OCI-LY3 (cell line): ENCODE results near the gene LPXN.
A peak's percentile ranks its signal among the peaks of the same experiment; 100 is the strongest.

Source experiments
- H2AFZ ChIP-seq: fragments of 200-600, 300-600 bp; shearing (Covaris generic); 2 replicates; pipeline ENCODE4 v1.6.0; 2014; ENCODE audit warnings: antibody characterized with exemption, low read depth, low read length
- H3K27ac ChIP-seq: fragments of 200-600, 300-600 bp; sonication (generic); 2 replicates; pipeline ENCODE4 v1.5.1; 2014; ENCODE audit warnings: mild to moderate bottlenecking, low read length, moderate library complexity, mixed read lengths
- H3K27me3 ChIP-seq: fragments of 200-600, 300-600 bp; sonication (generic); 2 replicates; pipeline ENCODE4 v1.6.1; 2014; ENCODE audit warnings: low read depth, low read length, mixed read lengths
- H3K36me3 ChIP-seq: fragments of 200-600, 300-600 bp; sonication (generic); replicated peaks from 2 replicates; pipeline ENCODE3; 2014; ENCODE audit warnings: low read depth, low read length, mixed read lengths
- H3K4me1 ChIP-seq: fragments of 300-600, 200-600 bp; sonication (generic); 2 replicates; pipeline ENCODE4 v1.6.1; 2014; ENCODE audit warnings: low read length, mixed read lengths
- H3K4me2 ChIP-seq: fragments of 200-600, 300-600 bp; sonication (generic); 2 replicates; pipeline ENCODE4 v1.6.1; 2014; ENCODE audit warnings: low read length, mixed read lengths
- H3K4me3 ChIP-seq: fragments of 300-600, 200-600 bp; sonication (generic); 2 replicates; pipeline ENCODE4 v1.5.1; 2014; ENCODE audit warnings: antibody characterized with exemption, mild to moderate bottlenecking, low read length, moderate library complexity
- H3K79me2 ChIP-seq: fragments of 300-600, 200-600 bp; shearing (Covaris generic); 2 replicates; pipeline ENCODE4 v1.6.1; 2014; ENCODE audit warnings: mild to moderate bottlenecking, low read length, mixed read lengths
- H3K9ac ChIP-seq: fragments of 300-600, 200-600 bp; shearing (Covaris generic); 2 replicates; pipeline ENCODE4 v1.6.0; 2014; ENCODE audit warnings: mild to moderate bottlenecking, low read length, moderate library complexity
- H3K9me3 ChIP-seq: fragments of 200-600, 300-600 bp; shearing (Covaris generic); 2 replicates; pipeline ENCODE4 v1.6.1; 2014; ENCODE audit warnings: low read length, mixed read lengths; ENCODE audit not compliant: insufficient read depth
- H4K20me1 ChIP-seq: fragments of 200-600, 300-600 bp; sonication (generic); 2 replicates; pipeline ENCODE4 v1.6.1; 2016; ENCODE audit warnings: low read length, mixed read lengths; ENCODE audit not compliant: insufficient read depth
- EZH2phosphoT487 ChIP-seq: fragments of 200-600 bp; shearing (Covaris generic); IDR thresholded peaks from 2 replicates; pipeline ENCODE4 v1.6.1; 2018; ENCODE audit warnings: antibody characterized with exemption, mixed run types, low read depth
- TF ChIP-seq, protein P1 (sequence below): fragments of 200-600, 300-600 bp; sonication (generic); IDR thresholded peaks from 2 replicates; pipeline ENCODE4 v1.5.1; 2014; ENCODE audit warnings: antibody characterized with exemption, low read length, low read depth

The LPXN gene

DNA sequence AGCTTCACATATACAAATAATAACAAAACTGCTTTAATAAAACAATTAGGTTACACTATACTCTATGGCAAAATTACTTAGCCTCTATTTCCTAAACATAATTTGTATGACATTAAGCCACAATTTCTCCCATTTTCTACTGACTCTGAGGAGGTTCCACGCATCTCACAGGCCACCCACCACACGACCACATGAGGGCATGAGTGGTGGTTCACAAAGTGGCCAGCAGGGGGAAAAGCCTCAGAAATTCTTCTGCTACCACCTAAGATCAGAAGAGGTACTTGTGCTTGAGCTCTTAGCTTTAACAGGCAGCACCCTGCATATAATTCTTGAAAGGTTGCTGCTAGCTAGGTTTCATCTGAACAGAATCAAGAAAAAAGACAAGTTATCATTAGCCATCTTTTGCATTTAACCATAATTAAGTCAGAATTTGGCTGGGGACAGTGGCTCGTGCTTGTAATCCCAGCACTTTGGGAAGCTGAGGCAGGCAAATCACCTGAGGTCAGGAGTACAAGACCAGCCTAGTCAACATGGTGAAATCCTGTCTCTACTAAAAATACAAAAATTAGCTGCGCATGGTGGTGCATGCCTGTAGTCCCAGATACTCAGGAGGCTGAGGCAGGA, 7.7 kb downstream of the LPXN start:
- Histone ChIP-seq H2AFZ (no peak overlapping the region), H3K27ac (no peak overlapping the region), H3K4me3 (no peak overlapping the region), H3K79me2 (peaks cover 7% of the 10 kb centered on the region; the same call in 1 of the 2 replicates), H4K20me1 (peaks cover 3% of the 10 kb centered on the region; the same call in 1 of the 2 replicates), H3K4me2 (no peak overlapping the region), H3K9me3 (no peaks in the 10 kb centered on the region), H3K36me3 (peaks cover 15% of the 10 kb centered on the region), H3K27me3 (no peaks in the 10 kb centered on the region), H3K4me1 (peaks cover 21% of the 10 kb centered on the region), H3K9ac (no peak overlapping the region)
- TF ChIP-seq, protein P1, sequence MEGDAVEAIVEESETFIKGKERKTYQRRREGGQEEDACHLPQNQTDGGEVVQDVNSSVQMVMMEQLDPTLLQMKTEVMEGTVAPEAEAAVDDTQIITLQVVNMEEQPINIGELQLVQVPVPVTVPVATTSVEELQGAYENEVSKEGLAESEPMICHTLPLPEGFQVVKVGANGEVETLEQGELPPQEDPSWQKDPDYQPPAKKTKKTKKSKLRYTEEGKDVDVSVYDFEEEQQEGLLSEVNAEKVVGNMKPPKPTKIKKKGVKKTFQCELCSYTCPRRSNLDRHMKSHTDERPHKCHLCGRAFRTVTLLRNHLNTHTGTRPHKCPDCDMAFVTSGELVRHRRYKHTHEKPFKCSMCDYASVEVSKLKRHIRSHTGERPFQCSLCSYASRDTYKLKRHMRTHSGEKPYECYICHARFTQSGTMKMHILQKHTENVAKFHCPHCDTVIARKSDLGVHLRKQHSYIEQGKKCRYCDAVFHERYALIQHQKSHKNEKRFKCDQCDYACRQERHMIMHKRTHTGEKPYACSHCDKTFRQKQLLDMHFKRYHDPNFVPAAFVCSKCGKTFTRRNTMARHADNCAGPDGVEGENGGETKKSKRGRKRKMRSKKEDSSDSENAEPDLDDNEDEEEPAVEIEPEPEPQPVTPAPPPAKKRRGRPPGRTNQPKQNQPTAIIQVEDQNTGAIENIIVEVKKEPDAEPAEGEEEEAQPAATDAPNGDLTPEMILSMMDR, result peak; percentile 87
- no peak for TF ChIP-seq EZH2phosphoT487

DNA sequence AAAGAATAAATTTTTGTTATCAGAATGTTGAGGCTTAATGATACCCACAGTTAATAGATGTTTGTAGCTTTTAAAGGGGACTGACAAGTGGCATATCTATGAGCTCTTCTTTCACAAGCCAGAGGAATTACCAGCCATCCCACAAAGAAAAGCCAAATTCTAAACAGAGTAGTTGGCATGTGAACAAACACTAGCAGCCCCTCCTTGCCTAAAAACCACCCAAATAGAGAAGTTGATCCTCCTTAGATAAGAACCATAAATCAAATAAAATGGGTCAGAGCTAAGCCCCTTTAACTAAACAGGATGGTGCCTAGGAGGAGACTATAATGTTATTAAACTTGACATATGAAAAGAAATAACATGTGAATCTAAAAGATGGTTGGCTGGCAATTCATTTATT, 11.4 kb downstream of the LPXN start:
- Histone ChIP-seq H3K9ac (no peak overlapping the region), H2AFZ (no peak overlapping the region), H3K27ac (no peak overlapping the region), H3K4me3 (no peak overlapping the region), H3K36me3 (peaks cover 16% of the 10 kb centered on the region), H3K27me3 (no peaks in the 10 kb centered on the region), H3K4me2 (no peak overlapping the region), H3K79me2 (no peaks in the 10 kb centered on the region), H3K9me3 (no peaks in the 10 kb centered on the region), H3K4me1 (peaks cover 29% of the 10 kb centered on the region), H4K20me1 (peaks cover 6% of the 10 kb centered on the region; the same call in 1 of the 2 replicates)
- no peak for TF ChIP-seq EZH2phosphoT487
- TF ChIP-seq, protein P1, result no peak

DNA sequence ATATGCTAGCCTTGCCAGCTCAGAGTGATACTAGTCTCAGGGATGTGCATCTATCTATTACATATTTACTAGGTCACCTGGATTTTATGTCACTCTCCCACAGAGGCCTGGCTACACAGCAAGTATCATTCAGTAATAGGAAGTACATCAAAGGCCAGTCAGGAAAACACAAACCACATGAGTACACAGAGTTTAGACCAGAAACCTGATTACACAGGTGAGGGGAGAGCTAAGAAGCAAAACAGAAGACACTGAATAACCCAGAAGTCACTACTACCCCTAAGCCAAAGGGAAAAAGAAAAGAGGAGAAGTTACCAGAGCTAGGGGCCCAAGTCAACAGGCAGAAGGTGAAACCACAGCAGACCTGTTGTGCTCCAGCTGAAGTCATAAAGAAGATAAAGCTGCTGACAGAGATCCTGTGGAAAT, 13.3 kb downstream of the LPXN start:
- Histone ChIP-seq H3K79me2 (no peaks in the 10 kb centered on the region), H3K27me3 (no peaks in the 10 kb centered on the region), H3K9ac (no peak overlapping the region), H3K4me3 (no peak overlapping the region), H2AFZ (no peak overlapping the region), H3K36me3 (peaks cover 16% of the 10 kb centered on the region), H3K4me2 (peak overlapping the region; percentile 21), H3K9me3 (no peaks in the 10 kb centered on the region), H4K20me1 (peaks cover 6% of the 10 kb centered on the region; the same call in 1 of the 2 replicates), H3K27ac (0 out of 2 replicates have a peak overlapping the region, but pooled peaks have one; percentile 7), H3K4me1 (peaks cover 29% of the 10 kb centered on the region)
- TF ChIP-seq, protein P1, result no peak
- no peak for TF ChIP-seq EZH2phosphoT487

DNA sequence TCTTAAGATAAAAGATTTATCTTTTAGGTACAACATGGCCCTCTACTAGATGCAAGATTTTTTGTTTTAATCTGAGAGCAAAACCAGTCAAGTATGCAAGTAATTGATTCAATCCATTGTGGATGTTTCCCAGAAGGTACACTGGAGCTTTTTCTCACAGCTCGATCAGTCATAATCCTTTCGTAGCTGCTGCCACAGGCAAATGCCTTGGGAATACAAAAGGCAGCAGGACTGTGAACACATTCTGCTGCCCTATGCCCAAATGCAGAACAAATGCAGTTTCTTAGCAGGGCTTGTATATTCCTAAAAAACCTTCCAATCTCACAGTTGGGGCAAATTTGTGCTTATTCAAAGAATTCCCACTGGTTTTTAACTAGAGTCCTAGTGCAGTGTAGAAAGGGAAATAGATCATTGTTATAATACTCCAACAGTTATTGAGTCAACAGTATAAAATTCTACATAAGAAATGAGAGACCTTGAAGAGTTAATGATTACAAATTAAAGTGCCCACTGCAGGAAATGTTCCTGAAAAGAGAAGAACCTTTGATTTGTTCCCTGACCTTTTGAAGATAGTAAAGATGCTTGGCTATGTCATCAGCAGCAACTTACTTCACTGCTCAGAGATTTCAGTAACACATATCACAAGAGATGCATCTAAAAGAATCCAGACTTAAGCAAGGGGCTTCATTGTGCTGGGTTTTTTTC, 14.1 kb downstream of the LPXN start:
- Histone ChIP-seq H3K9ac (no peak overlapping the region), H3K4me2 (no peak overlapping the region), H3K27me3 (no peaks in the 10 kb centered on the region), H4K20me1 (peaks cover 6% of the 10 kb centered on the region; the same call in 1 of the 2 replicates), H3K4me1 (peaks cover 29% of the 10 kb centered on the region), H3K9me3 (no peaks in the 10 kb centered on the region), H2AFZ (no peak overlapping the region), H3K27ac (no peak overlapping the region), H3K79me2 (no peaks in the 10 kb centered on the region), H3K36me3 (peaks cover 16% of the 10 kb centered on the region), H3K4me3 (no peak overlapping the region)
- TF ChIP-seq, protein P1, result no peak
- TF ChIP-seq EZH2phosphoT487, result no peak
